T-cell (primary cell): ENCODE results near the gene CTDSPL. TPM values are rescaled to one million over a fixed set of nuclear protein-coding genes. Genes with fewer than 3 reads are reported as not detected.

Experiments used
- ATAC-seq, 4 experiments: fragments of 200-7000 bp in 3 of 4; fragments of 150-1000 bp in 1 of 4; cut with Tn5 transposase; replicated peaks in 1 of 4; 1 replicate in 3 of 4; 2 replicates in 1 of 4; pipeline ENCODE4 v1.10.0; 2021; ENCODE audit warnings: moderate library complexity in 3 of 4, mild to moderate bottlenecking in 2 of 4, moderate number of reproducible peaks in 1 of 4
- CTCF ChIA-PET, 2 donors: fragments of 300-600 bp; sonication (Branson Sonifier 250); formaldehyde crosslinking; loops; one replicate each; lab custom pipeline; 2022; ENCODE audit warnings: antibody characterized with exemption in 2 of 2; lab: Charles Lee
- POLR2A ChIA-PET, 2 donors: fragments of 300-600 bp; sonication (Branson Sonifier 250); formaldehyde crosslinking; loops; one replicate each; lab custom pipeline; 2022; ENCODE audit warnings: antibody characterized with exemption in 2 of 2; lab: Charles Lee
- DNase-seq, 35 experiments: peaks; one replicate each; pipeline versions ENCODE4 v3.0.0 to v3.0.0-alpha.2; 2013 to 2023
- H3K27ac ChIP-seq: one replicate; pipeline ENCODE4 v1.5.1; 2013; ENCODE audit warnings: low read length
- H3K27me3 ChIP-seq, 2 experiments: replicated peaks in 1 of 2; 1 replicate in 1 of 2; 2 replicates in 1 of 2; pipeline versions ENCODE4 v1.6.1 to v1.7.0; 2013; ENCODE audit warnings: low read length in 1 of 2, mixed read lengths in 1 of 2; ENCODE audit not compliant: control insufficient read depth in 2 of 2, insufficient read depth in 2 of 2; ENCODE audit errors: extremely low read depth in 1 of 2
- H3K36me3 ChIP-seq, 2 donors: 1 replicate in 1 of 2; 2 replicates in 1 of 2; pipeline versions ENCODE4 v1.6.1 to v1.7.0; 2013; ENCODE audit warnings: low read length in 1 of 2; ENCODE audit not compliant: control insufficient read depth in 2 of 2, insufficient read depth in 1 of 2; ENCODE audit errors: extremely low read depth in 1 of 2
- H3K4me1 ChIP-seq, 2 experiments: 1 replicate in 1 of 2; 2 replicates in 1 of 2; pipeline versions ENCODE4 v1.6.1 to v1.7.0; 2013; ENCODE audit warnings: low read length in 2 of 2, mixed read lengths in 1 of 2; ENCODE audit not compliant: insufficient read depth in 2 of 2, control insufficient read depth in 1 of 2; ENCODE audit errors: extremely low read depth in 1 of 2
- H3K4me3 ChIP-seq, 2 donors: 1 replicate in 1 of 2; 2 replicates in 1 of 2; pipeline versions ENCODE4 v1.5.1 to v1.7.0; 2013; ENCODE audit warnings: mild to moderate bottlenecking in 2 of 2, low read length in 1 of 2, moderate library complexity in 1 of 2; ENCODE audit not compliant: control insufficient read depth in 1 of 2; ENCODE audit errors: extremely low read depth in 1 of 2
- H3K9me3 ChIP-seq: 2 replicates; pipeline ENCODE4 v1.7.0; 2013
- H3K27ac Mint-ChIP-seq, 2 donors: one replicate each; pipeline ENCODE4 v1.8.0; 2020 to 2021; ENCODE audit warnings: mild to moderate bottlenecking in 2 of 2, mixed read lengths in 2 of 2
- H3K27me3 Mint-ChIP-seq, 2 donors: one replicate each; pipeline ENCODE4 v1.8.0; 2021 to 2022; ENCODE audit warnings: mixed read lengths in 2 of 2
- H3K36me3 Mint-ChIP-seq: one replicate; pipeline ENCODE4 v1.8.0; 2021; ENCODE audit warnings: mixed read lengths
- H3K4me1 Mint-ChIP-seq, 3 donors: one replicate each; pipeline ENCODE4 v1.8.0; 2020 to 2022; ENCODE audit warnings: mixed read lengths in 3 of 3, mild to moderate bottlenecking in 1 of 3
- H3K4me3 Mint-ChIP-seq, 3 donors: one replicate each; pipeline ENCODE4 v1.8.0; 2020 to 2022; ENCODE audit warnings: mild to moderate bottlenecking in 3 of 3, mixed read lengths in 3 of 3, moderate library complexity in 3 of 3
- H3K9me3 Mint-ChIP-seq, 3 donors: one replicate each; pipeline ENCODE4 v1.8.0; 2020 to 2022; ENCODE audit warnings: mixed read lengths in 3 of 3
- WGBS: methylation state at CpG from one replicate; pipeline ENCODE4 v1.1.5; 2013; ENCODE audit warnings: missing lambda C conversion rate; ENCODE audit not compliant: insufficient coverage; 5-methylcytosine and 5-hydroxymethylcytosine counted together
- total RNA-seq, 35 experiments: library from RNA in 6 of 35; stranded (reverse) in 6 of 35; fragments of 120-200 nt in 1 of 35; gene quantifications; one replicate each; pipeline versions ENCODE4 v1.2.1 to v1.2.4 and lab custom pipeline; 2013 to 2026

The CTDSPL gene
- total RNA-seq, 5 donors from 2014 or later (not counting 1 experiment from before 2014, with no cell fraction given) = 0.54 to 2.5 (median 2.0) TPM

DNA sequence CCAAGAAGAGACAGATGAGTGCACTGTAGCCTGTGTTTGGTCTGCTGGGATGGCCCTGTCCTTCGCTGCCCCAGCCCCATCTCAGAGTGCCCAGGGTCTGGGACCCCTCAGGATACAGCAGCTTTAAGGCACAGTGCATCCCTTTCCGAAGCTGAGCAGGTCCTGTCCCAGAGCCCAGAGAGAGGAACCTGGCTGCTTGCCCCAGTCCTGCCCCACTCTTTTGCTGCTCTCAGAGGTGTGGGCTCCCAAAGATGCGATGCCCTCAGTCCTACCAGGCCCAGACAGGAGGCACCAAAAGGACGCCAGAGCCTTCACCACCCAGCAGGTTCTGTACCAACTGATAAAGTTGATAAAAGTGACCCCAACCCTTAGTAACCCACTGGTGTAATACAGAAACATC is 159.5 kb downstream of the CTDSPL start:
- Histone ChIP-seq H3K27ac (no peak overlapping the region), H3K36me3 (peaks cover 0 to 39% of the 10 kb centered on the region in 2 donors), H3K4me3 (no peak overlapping the region), H3K4me1 (peaks cover 6 to 40% of the 10 kb centered on the region in 2 experiments), H3K9me3 (no peaks in the 10 kb centered on the region), H3K27me3 (peaks cover 0 to 3% of the 10 kb centered on the region in 2 experiments)
- H3K9me3 Mint-ChIP-seq = no peaks in the 10 kb centered on the region
- ChIA-PET POLR2A (no interaction called here), CTCF (interaction anchor here (1.4 to 1.7 kb wide), 2 partner anchors 17 to 24 kb away, joined by 4 to 6 read pairs; no protein-coding TSS in a partner anchor)
- H3K4me1 Mint-ChIP-seq = peaks cover 29 to 40% (median 37%) of the 10 kb centered on the region in 3 donors
- WGBS = 98% methylated on average over 3 of the region's 4 CpGs
- H3K27me3 Mint-ChIP-seq = no peaks in the 10 kb centered on the region
- H3K27ac Mint-ChIP-seq = peak overlapping the region; percentile 70 to 99
- peaks cover 38% of the 10 kb centered on the region for H3K36me3 Mint-ChIP-seq
- no peak overlapping the region for H3K4me3 Mint-ChIP-seq
- DNase-seq = no peak
- ATAC-seq = no peak

DNA sequence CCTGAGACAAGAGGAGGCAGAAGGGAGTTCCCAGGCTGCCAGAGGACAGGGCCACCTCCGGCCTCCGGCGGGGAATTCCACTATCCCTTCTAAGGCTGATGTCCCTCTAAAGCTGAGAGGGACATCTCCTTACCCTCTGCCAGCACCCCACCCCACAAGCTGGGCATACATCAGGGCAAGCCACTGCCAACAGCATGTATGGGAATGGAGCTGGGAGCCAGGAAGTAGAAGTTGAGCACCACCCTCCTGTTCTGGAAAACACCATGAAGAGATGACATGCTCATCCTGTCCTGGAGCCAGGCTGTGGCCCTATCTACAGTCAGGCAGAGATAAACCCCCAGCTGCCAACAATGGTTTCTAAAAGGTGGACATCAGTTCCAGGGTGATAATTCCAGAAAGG is 160.6 kb downstream of the CTDSPL start:
- Mint-ChIP-seq H3K27ac (peak overlapping the region; percentile 70 to 99), H3K9me3 (no peaks in the 10 kb centered on the region), H3K4me1 (peaks cover 30 to 41% (median 37%) of the 10 kb centered on the region in 3 donors), H3K36me3 (peaks cover 29% of the 10 kb centered on the region), H3K4me3 (peak overlapping the region in 1 of 3 donors; percentile 59), H3K27me3 (no peaks in the 10 kb centered on the region)
- no peak for ATAC-seq
- no peaks in the 10 kb centered on the region for H3K9me3 ChIP-seq
- peaks cover 0 to 28% of the 10 kb centered on the region in 2 donors for H3K36me3 ChIP-seq
- H3K4me1 ChIP-seq = peaks cover 6 to 41% of the 10 kb centered on the region in 2 experiments
- H3K4me3 ChIP-seq = no peak overlapping the region
- DNase-seq = no peak
- peak overlapping the region; percentile 35 for H3K27ac ChIP-seq
- no peaks in the 10 kb centered on the region for H3K27me3 ChIP-seq
- CTCF ChIA-PET = interaction anchor here (0.6 to 1.2 kb wide), 4 partner anchors 17 to 95 kb away, joined by 3 to 7 read pairs (median 4); partner anchors contain the start of gene DLEC1 (in 1 of the 2)
- no CpG with 5 or more reads among the region's 3 CpGs for WGBS
- POLR2A ChIA-PET = no interaction called here

DNA sequence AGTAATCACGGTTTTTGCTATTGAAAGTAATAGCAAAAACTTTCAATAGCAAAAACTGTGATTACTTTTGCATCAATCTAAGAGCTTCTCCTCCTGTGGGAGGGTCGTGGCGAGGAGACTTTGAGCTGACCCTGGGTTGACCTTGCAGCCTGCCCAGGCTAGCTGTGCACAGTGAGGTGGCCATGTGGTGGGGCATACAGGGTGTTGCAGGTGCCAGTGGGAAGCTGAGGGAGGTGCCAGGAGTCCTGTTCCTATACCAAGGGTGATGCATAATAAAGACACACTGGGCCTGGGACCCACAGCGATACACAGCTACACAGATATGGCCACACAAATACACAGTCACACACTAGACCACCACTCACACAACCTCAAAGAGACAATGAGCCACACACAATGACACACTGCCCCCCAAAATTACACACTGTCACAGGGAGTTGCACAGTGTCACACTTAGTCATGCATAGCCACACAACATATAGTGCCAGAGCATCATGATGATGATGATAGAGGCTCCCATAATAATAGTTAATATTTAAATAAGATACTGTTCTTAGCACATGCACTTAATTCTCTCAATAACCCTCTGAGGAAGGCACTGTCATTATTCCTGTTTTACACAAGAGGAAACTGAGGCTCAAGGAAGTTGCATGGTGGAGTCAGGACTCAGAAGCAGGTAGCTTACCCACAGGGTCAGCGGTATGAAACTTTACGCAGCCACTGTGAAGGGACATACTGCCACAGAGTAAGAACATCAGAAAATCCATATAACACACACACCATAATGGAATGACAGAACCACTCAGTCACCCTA is 161.4 kb downstream of the CTDSPL start:
- Mint-ChIP-seq H3K27ac (peak overlapping the region; percentile 90 to 99), H3K36me3 (peaks cover 22% of the 10 kb centered on the region), H3K4me3 (peak overlapping the region; percentile 79 to 89 (median 83)), H3K27me3 (no peaks in the 10 kb centered on the region), H3K9me3 (no peaks in the 10 kb centered on the region), H3K4me1 (peaks cover 38 to 49% (median 43%) of the 10 kb centered on the region in 3 donors)
- peaks cover 6 to 41% of the 10 kb centered on the region in 2 experiments for H3K4me1 ChIP-seq
- peaks cover 0 to 21% of the 10 kb centered on the region in 2 donors for H3K36me3 ChIP-seq
- WGBS = 100% methylated on average over 3 of the region's 6 CpGs
- CTCF ChIA-PET = interaction anchor here (0.6 to 1.2 kb wide), 5 partner anchors 14 to 94 kb away, joined by 3 to 7 read pairs (median 5); partner anchors contain the start of gene DLEC1 (in 1 of the 2)
- H3K4me3 ChIP-seq = peak overlapping the region in 1 of 2 donors; percentile 63
- ATAC-seq (no peak), DNase-seq (peak in 1 of 35 experiments; percentile 13)
- no peaks in the 10 kb centered on the region for H3K27me3 ChIP-seq
- POLR2A ChIA-PET = interaction anchor here in 1 of 2 donors (0.6 kb wide), 1 partner anchor 1249 kb away, joined by 5 read pairs; no protein-coding TSS in a partner anchor
- H3K9me3 ChIP-seq = no peaks in the 10 kb centered on the region
- peak overlapping the region; percentile 91 for H3K27ac ChIP-seq

DNA sequence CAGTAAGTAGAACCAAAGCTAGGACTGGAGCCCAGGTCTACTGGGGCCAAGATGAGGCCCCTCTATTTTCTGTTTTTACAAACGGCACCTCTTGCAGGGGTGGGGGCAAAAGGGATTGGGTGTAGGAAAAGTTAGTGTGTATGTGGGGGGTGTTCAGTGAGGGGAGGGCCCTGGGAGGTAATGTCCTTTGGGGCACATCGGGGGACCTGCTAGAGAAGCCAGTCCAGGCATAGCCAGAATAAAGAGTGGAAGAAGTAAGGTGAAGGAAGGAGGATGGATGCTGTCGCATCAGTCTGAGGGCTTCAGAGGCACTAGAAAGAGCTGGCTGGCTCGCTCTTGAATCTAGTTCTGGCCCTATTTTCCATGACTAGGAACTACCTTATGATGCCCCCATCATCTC is 165.2 kb downstream of the CTDSPL start:
- ChIA-PET CTCF (no interaction called here), POLR2A (no interaction called here)
- peaks cover 6 to 67% of the 10 kb centered on the region in 2 experiments for H3K4me1 ChIP-seq
- no peak overlapping the region for H3K27ac ChIP-seq
- H3K4me3 ChIP-seq = no peak overlapping the region
- peaks cover 0 to 21% of the 10 kb centered on the region in 2 experiments for H3K27me3 ChIP-seq
- Mint-ChIP-seq H3K4me1 (peaks cover 50 to 61% (median 54%) of the 10 kb centered on the region in 3 donors), H3K4me3 (no peak overlapping the region), H3K9me3 (no peaks in the 10 kb centered on the region), H3K27me3 (peaks cover 6 to 8% of the 10 kb centered on the region in 2 donors), H3K27ac (peak overlapping the region in 1 of 2 donors; percentile 55), H3K36me3 (no peaks in the 10 kb centered on the region)
- DNase-seq (no peak), ATAC-seq (no peak)
- no peaks in the 10 kb centered on the region for H3K9me3 ChIP-seq
- 100% methylated on average over 1 of the region's 4 CpGs for WGBS
- no peaks in the 10 kb centered on the region for H3K36me3 ChIP-seq

DNA sequence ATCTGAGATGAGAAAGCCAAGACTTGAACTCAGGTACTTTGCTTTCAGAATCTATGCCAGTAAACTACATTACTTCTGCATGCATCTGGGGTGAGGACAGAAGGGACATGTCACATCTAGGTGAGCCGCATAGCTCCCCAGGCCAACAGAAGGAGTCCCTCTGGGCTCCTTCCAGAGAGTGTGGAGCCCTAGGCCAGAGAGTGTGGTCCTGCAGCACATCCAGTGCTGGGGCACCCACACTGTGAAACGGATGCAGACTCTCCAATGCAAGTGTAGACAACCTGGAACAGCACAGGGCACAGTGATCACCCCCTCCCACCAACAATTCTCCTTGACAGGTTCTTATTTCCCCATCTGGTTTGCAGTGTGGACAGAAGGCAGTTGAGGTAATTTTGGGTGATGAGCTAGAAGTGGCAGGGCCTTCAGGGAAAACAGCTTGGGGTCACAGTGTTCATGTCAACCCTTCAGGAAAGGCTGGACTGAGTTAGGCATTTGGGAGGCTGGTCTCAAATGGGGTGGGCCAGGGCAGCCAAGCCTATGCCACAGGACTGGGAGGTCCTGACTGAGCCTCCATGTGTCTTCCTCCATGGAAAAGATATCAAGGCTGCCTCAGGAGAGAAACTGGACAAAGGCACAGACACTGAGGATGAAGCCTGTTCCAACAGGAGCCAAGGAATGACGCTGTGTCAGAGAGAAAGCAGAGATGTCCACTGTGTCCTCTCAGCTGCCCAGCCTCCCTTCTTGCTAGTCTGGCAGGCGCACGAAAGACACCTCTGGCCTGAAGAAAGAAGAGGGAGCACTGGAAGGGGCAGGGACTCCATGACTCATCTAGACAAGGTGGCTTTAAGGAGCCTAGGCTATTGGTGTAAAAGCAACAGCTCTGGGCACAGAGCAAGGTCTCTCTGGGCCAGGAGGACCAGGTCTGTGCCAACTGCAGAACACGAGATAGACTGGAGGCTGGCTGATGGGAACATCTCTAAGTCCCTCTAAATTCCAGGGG is 166.1 kb downstream of the CTDSPL start:
- ATAC-seq (no peak), DNase-seq (no peak)
- H3K4me1 Mint-ChIP-seq = peaks cover 46 to 57% (median 50%) of the 10 kb centered on the region in 3 donors
- 97% methylated on average over 5 of the region's 6 CpGs for WGBS
- H3K4me3 ChIP-seq = no peak overlapping the region
- ChIA-PET CTCF (interaction anchor here (0.6 to 0.7 kb wide), 2 partner anchors 11 to 53 kb away, joined by 3 read pairs; partner anchors contain the start of gene DLEC1 (in 1 of the 2)), POLR2A (interaction anchor here in 1 of 2 donors (0.7 kb wide), 1 partner anchor 422 kb away, joined by 4 read pairs; no protein-coding TSS in a partner anchor)
- no peaks in the 10 kb centered on the region for H3K36me3 Mint-ChIP-seq
- H3K27ac ChIP-seq = no peak overlapping the region
- no peaks in the 10 kb centered on the region for H3K36me3 ChIP-seq
- H3K27ac Mint-ChIP-seq = peak overlapping the region; percentile 65 to 86
- peaks cover 6 to 59% of the 10 kb centered on the region in 2 experiments for H3K4me1 ChIP-seq
- peak overlapping the region; percentile 54 to 82 (median 61) for H3K4me3 Mint-ChIP-seq
- H3K9me3 ChIP-seq = no peaks in the 10 kb centered on the region
- peaks cover 0 to 24% of the 10 kb centered on the region in 2 experiments for H3K27me3 ChIP-seq
- H3K27me3 Mint-ChIP-seq = peaks cover 6 to 8% of the 10 kb centered on the region in 2 donors
- H3K9me3 Mint-ChIP-seq = no peaks in the 10 kb centered on the region
